GM18861 (cell line): ENCODE data around the gene ATP8A2.

ENCODE experiments used
- ATAC-seq: cut with Tn5 transposase; IDR thresholded peaks from one replicate; pipeline ENCODE4 v1.9.1; 2021; ENCODE audit not compliant: unreplicated experiment

ATP8A2 gene

GRCh38 chr13:25873242-25873612 is 501.5 kb downstream of the ATP8A2 start:
- no peak for ATAC-seq

GRCh38 chr13:25874064-25874737 is 502.4 kb downstream of the ATP8A2 start:
- ATAC-seq = no peak

- ATAC-seq = no peak
Measured at GRCh38 chr13:25874907-25875306, 503.1 kb downstream of the ATP8A2 start.

- ATAC-seq = no peak
Measured at GRCh38 chr13:25876247-25876646, 504.5 kb downstream of the ATP8A2 start.

- no peak for ATAC-seq
Measured at GRCh38 chr13:25879466-25879865, 507.7 kb downstream of the ATP8A2 start.

- no peak for ATAC-seq
Measured at GRCh38 chr13:25881136-25881926, 509.6 kb downstream of the ATP8A2 start.

GRCh38 chr13:25881971-25882451 is 510.2 kb downstream of the ATP8A2 start:
- ATAC-seq = no peak

GRCh38 chr13:25882466-25883357 is 510.9 kb downstream of the ATP8A2 start:
- no peak for ATAC-seq

GRCh38 chr13:25885418-25885817 is 513.6 kb downstream of the ATP8A2 start:
- ATAC-seq = no peak

- no peak for ATAC-seq
Measured at GRCh38 chr13:25886438-25887214, 514.9 kb downstream of the ATP8A2 start.

GRCh38 chr13:25887962-25888655 is 516.3 kb downstream of the ATP8A2 start:
- ATAC-seq = no peak

GRCh38 chr13:25890671-25891212 is 519.0 kb downstream of the ATP8A2 start:
- ATAC-seq = no peak

- no peak for ATAC-seq
Measured at GRCh38 chr13:25898991-25899390, 527.2 kb downstream of the ATP8A2 start.

GRCh38 chr13:25899464-25899863 is 527.7 kb downstream of the ATP8A2 start:
- ATAC-seq = no peak

GRCh38 chr13:25899952-25900351 is 528.2 kb downstream of the ATP8A2 start:
- ATAC-seq = no peak

GRCh38 chr13:25901460-25902376 is 529.9 kb downstream of the ATP8A2 start:
- peak; percentile 99 for ATAC-seq

- ATAC-seq = no peak
Measured at GRCh38 chr13:25902455-25902854, 530.7 kb downstream of the ATP8A2 start.

GRCh38 chr13:25902891-25903341 is 531.1 kb downstream of the ATP8A2 start:
- ATAC-seq = peak; percentile 38

GRCh38 chr13:25904830-25905229 is 533.1 kb downstream of the ATP8A2 start:
- no peak for ATAC-seq
